AG20443 (cell line): Measurements from ENCODE around the gene BRI3BP.

Source experiments
- DNase-seq: peaks from one replicate; pipeline ENCODE4 v3.0.0; 2012; ENCODE audit warnings: low spot score, mixed read lengths

The BRI3BP gene

GRCh38 chr12:124993626-124994436 is at the start of gene BRI3BP:
Gene BRI3BP (plus strand): TSS chr12:124993645. CDS start chr12:124993791, 146 bp downstream.
- DNase-seq: peak; percentile 71

GRCh38 chr12:124946447-124946793 is 47.0 kb upstream of the BRI3BP start:
- DNase-seq: no peak

GRCh38 chr12:124947013-124947412 is 46.4 kb upstream of the BRI3BP start:
- no peak for DNase-seq

- no peak for DNase-seq
Observed at GRCh38 chr12:124947561-124948398, 45.7 kb upstream of the BRI3BP start.

GRCh38 chr12:124949066-124949465 is 44.4 kb upstream of the BRI3BP start:
- no peak for DNase-seq

- DNase-seq: no peak
Observed at GRCh38 chr12:124949779-124950728, 43.4 kb upstream of the BRI3BP start.

GRCh38 chr12:124952295-124952694 is 41.1 kb upstream of the BRI3BP start:
- DNase-seq: no peak

- DNase-seq: no peak
Observed at GRCh38 chr12:124952801-124953200, 40.6 kb upstream of the BRI3BP start.

- no peak for DNase-seq
Observed at GRCh38 chr12:124953689-124954405, 39.6 kb upstream of the BRI3BP start.

- DNase-seq: no peak
Observed at GRCh38 chr12:124954771-124955170, 38.7 kb upstream of the BRI3BP start.

GRCh38 chr12:124956571-124956970 is 36.9 kb upstream of the BRI3BP start:
- DNase-seq: no peak

- DNase-seq: no peak
Observed at GRCh38 chr12:124961055-124961454, 32.4 kb upstream of the BRI3BP start.

- no peak for DNase-seq
Observed at GRCh38 chr12:124963211-124963610, 30.2 kb upstream of the BRI3BP start.

GRCh38 chr12:124964251-124964650 is 29.2 kb upstream of the BRI3BP start:
- no peak for DNase-seq

GRCh38 chr12:124964836-124965462 is 28.5 kb upstream of the BRI3BP start:
- DNase-seq: no peak

GRCh38 chr12:124967016-124967739 is 26.3 kb upstream of the BRI3BP start:
- DNase-seq: no peak

- no peak for DNase-seq
Observed at GRCh38 chr12:124968656-124969055, 24.8 kb upstream of the BRI3BP start.

- no peak for DNase-seq
Observed at GRCh38 chr12:124970647-124971402, 22.6 kb upstream of the BRI3BP start.

GRCh38 chr12:124971603-124972002 is 21.8 kb upstream of the BRI3BP start:
- no peak for DNase-seq
